Measurements from ENCODE around the gene KRT85. TPM values are rescaled to one million over a fixed set of nuclear protein-coding genes. Genes with fewer than 3 reads are reported as not detected.

KRT85 gene
- total and polyA plus RNA-seq, 2 donors from 2014 or later: 0.58 TPM; not detected in 1

GRCh38 chr12:52342781-52343490 is 24.3 kb downstream of the KRT85 start:
- Histone ChIP-seq H3K27ac (ENCODE audit: low read depth in 2 of 2, low read length in 2 of 2) (no peak overlapping the region), H3K9me3 (ENCODE audit: control insufficient read depth in 2 of 3, insufficient read depth in 1 of 3, low read length in 3 of 3) (peaks cover 0 to 9% (median 0%) of the 10 kb centered on the region in 3 donors), H3K27me3 (ENCODE audit: control insufficient read depth, insufficient read depth, low read length) (no peaks in the 10 kb centered on the region), H3K36me3 (ENCODE audit: control insufficient read depth in 2 of 3, insufficient read depth in 3 of 3, low read length in 3 of 3) (no peaks in the 10 kb centered on the region), H3K9ac (ENCODE audit: low read length in 3 of 3) (no peak overlapping the region), H3K4me3 (ENCODE audit: low read length in 3 of 3) (no peak overlapping the region), H3K4me1 (ENCODE audit: control insufficient read depth in 2 of 3, insufficient read depth in 2 of 3, low read depth in 1 of 3, low read length in 3 of 3) (no peaks in the 10 kb centered on the region)
- no peak for DNase-seq
- no peak for FAIRE-seq
- TF ChIP-seq CTCF (IDR thresholded peaks at IDR 0.05; ENCODE audit: borderline replicate concordance, extremely low read depth, insufficient read depth): no peak
- intact Hi-C loops (cut with DNase I): no loop called here

GRCh38 chr12:52341066-52341580 is 26.2 kb downstream of the KRT85 start:
- intact Hi-C loops (cut with DNase I): no loop called here
- H3K9me3 ChIP-seq (ENCODE audit: control insufficient read depth in 2 of 3, insufficient read depth in 1 of 3, low read length in 3 of 3): peaks cover 0 to 9% (median 0%) of the 10 kb centered on the region in 3 donors
- no peak for TF ChIP-seq CTCF (IDR thresholded peaks at IDR 0.05; ENCODE audit: borderline replicate concordance, extremely low read depth, insufficient read depth)
- no peaks in the 10 kb centered on the region for H3K27me3 ChIP-seq (ENCODE audit: control insufficient read depth, insufficient read depth, low read length)
- FAIRE-seq (no peak), DNase-seq (no peak)
- H3K27ac ChIP-seq (ENCODE audit: low read depth in 2 of 2, low read length in 2 of 2): no peak overlapping the region
- H3K9ac ChIP-seq (ENCODE audit: low read length in 3 of 3): no peak overlapping the region
- no peaks in the 10 kb centered on the region for H3K4me1 ChIP-seq (ENCODE audit: control insufficient read depth in 2 of 3, insufficient read depth in 2 of 3, low read depth in 1 of 3, low read length in 3 of 3)
- no peak overlapping the region for H3K4me3 ChIP-seq (ENCODE audit: low read length in 3 of 3)
- no peaks in the 10 kb centered on the region for H3K36me3 ChIP-seq (ENCODE audit: control insufficient read depth in 2 of 3, insufficient read depth in 3 of 3, low read length in 3 of 3)

GRCh38 chr12:52338241-52338960 is 28.9 kb downstream of the KRT85 start:
- H3K27ac ChIP-seq (ENCODE audit: low read depth in 2 of 2, low read length in 2 of 2): no peak overlapping the region
- DNase-seq (no peak), FAIRE-seq (no peak)
- no peaks in the 10 kb centered on the region for H3K27me3 ChIP-seq (ENCODE audit: control insufficient read depth, insufficient read depth, low read length)
- no peak for TF ChIP-seq CTCF (IDR thresholded peaks at IDR 0.05; ENCODE audit: borderline replicate concordance, extremely low read depth, insufficient read depth)
- no peaks in the 10 kb centered on the region for H3K4me1 ChIP-seq (ENCODE audit: control insufficient read depth in 2 of 3, insufficient read depth in 2 of 3, low read depth in 1 of 3, low read length in 3 of 3)
- H3K9me3 ChIP-seq (ENCODE audit: control insufficient read depth in 2 of 3, insufficient read depth in 1 of 3, low read length in 3 of 3): peaks cover 0 to 8% (median 0%) of the 10 kb centered on the region in 3 donors
- H3K36me3 ChIP-seq (ENCODE audit: control insufficient read depth in 2 of 3, insufficient read depth in 3 of 3, low read length in 3 of 3): no peaks in the 10 kb centered on the region
- H3K9ac ChIP-seq (ENCODE audit: low read length in 3 of 3): no peak overlapping the region
- no peak overlapping the region for H3K4me3 ChIP-seq (ENCODE audit: low read length in 3 of 3)
- intact Hi-C loops (cut with DNase I): no loop called here

Data from kidney (tissue), 14 donors.